NCI-H526 (cell line): Measurements from ENCODE around the gene TDP2.
"Not testable (repeated sequence)": the region's sequence is repeated elsewhere in the genome, so short reads cannot be mapped to it uniquely, and the experiment has no call there.

Experiments
- DNase-seq, 2 experiments: peaks; one replicate each; lab custom pipeline; 2025; lab: John Stamatoyannopoulos, UW

The TDP2 gene

DNA sequence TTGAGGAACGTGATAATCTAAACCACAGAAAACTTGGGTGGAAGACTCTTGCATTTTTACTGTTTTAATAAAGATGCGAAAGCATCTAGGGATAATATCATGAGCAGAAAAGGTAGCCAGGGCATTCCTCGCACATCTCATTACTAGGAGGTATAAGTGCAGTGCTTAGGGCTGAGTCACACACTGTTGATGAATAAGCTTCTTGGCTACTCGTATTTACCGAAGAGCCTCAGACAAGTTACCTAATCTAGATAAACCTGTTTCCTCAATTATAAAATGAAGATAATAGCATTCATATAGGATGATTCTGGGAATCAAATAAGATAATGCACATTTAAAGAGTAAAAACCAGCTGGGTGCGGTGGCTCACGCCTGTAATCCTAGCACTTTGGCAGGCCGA lies 19.9 kb downstream of the TDP2 start:
- DNase-seq, result no peak

DNA sequence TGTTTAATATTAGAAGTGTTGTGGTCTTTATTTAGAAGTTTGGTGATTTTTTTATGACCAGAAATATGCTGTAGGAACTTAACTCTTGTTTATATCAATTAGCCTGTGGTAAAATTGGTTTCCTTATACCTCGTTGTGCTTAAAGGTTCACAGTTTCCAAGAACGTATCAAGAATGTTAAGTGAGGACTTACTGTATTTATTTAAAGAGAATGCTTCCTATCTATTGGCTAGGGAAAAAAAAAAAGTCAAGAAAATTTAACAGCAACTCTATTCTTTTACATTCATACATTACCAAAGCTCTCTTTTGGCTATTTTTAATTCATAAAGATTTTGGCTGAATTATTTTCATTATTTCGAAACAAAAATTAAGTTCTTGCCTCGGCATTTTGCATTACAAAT lies 22.3 kb downstream of the TDP2 start:
- no peak for DNase-seq

DNA sequence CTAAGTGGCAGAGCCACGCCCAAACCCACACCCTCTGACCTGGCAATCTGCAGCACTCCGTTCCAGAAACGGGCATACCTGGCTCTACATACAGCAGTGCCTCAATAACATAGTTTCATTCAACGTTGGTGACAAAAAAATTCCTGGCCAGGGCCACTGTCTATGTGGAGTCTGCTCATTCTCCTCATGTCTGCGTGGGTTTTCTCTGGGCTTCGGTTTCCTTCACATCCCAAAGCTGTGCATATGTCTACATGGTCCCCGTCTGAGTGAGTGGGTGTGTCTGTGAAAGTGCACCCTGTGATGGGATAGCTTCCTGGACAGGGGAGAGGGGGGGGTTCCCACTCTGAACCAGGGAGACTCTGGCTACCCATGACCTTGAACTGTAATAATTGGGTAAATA lies 22.8 kb downstream of the TDP2 start:
- DNase-seq, result no peak

DNA sequence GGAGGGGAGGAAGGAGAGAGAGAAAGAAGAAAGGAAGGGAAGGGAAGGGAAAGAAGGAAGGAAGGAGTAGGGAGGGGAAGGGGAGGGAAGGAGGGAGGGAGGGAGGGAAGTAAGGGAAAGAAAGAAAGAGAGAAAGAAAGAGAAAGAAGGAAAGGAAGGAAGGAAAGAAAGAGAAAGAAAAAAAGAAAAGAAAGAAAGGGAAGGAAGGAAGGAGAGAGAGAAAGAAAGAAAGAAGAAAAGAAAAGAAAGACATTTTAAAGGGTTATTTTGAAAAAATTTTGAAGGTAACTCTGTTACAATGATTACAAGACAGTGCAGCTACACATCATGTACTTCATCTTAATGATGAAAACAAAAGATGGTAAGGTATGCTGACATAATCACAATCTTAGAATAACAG lies 24.6 kb downstream of the TDP2 start:
- DNase-seq, result no peak

DNA sequence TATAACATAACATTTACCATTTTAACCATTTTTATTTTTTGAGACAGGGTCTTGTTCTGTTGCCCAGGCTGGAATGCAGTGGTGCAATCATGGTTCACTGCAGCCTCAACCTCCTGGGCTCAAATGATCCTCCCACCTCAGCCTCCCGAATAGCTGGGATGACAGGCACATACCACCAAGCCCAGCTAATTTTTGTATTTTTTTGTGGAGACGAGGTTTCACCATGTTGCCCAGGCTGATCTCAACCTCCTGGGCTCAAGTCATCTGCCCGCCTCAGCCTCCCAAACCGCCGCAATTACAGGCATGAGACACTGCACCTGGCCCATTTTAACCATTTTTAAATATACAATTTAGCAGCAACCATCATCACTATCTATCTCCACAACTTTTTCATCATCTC lies 26.1 kb downstream of the TDP2 start:
- DNase-seq, result not testable (repeated sequence)

DNA sequence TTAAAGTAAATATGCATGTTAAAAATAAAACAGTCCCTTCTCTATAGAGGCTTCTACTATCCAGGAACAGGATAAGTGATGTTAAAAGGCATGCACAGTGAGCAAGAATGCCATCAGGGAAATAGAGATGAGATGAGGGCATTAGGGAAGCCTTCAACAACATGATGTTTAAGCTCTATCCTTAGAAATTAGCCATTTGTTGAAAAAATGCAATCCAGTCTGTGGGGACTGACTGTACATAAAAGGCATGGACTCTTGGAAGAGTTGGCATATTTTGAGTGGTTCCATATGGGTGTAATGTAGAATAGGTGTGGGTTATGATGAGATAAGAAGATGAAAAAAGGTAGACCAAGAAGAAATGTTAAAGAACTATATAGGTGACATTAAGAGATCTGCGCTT lies 26.5 kb downstream of the TDP2 start:
- no peak for DNase-seq

DNA sequence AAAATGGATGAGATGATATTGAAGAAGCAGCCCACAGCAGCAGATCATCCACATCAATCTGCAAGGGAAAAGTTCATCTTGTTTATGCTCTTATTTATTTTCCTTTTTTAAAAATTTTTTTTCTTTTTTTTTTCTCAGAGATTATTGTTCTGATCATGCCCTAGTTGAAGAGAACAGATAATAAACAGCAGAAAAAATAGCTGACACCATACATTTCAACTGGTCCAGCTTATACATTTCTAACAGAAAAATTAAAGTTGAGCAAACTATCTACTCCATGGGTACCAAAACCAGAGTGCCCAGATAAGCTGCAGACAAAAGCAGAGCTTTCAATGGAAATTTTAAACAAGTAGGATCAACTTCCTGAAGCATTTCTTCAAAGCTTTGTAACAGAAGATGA lies 30.0 kb downstream of the TDP2 start:
- no peak for DNase-seq

DNA sequence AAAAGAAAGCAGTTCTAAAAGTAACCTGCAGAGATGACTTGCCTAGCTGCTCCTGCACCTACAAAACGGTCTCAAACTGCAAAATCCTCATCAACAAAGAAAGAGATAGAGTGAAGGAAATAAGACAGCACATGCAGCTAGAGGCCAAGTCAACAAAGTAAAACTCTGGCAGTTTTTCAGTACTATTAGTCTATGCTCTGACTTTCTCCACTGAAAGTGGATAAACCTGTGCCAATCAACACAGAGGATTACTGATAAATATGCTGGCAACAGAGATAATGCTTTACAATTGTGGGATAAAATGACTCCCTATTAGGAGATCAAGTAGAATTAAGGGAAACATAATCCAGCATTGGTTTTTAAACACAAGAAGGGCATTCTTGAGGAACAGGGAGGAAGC lies 34.1 kb downstream of the TDP2 start:
- no peak for DNase-seq

DNA sequence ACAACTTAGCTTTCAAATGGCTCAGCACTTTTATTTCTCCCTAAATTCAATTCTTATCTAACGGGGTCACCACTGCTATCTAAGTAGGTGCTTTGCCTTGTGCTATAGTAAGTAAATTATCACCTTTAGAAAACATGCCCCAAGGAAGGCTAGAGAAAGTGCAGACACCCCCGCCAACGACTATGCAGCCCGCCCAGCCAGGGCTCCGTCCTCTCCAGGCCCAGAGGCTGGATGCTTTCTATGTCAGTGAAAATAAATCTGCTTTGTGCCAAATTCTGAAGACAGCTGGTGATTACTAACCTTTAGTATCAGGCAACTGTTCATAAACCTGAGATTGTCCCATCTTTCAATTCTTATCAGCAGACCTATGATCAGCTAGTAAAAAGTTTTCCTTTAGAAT lies 35.0 kb downstream of the TDP2 start:
- DNase-seq, result no peak

DNA sequence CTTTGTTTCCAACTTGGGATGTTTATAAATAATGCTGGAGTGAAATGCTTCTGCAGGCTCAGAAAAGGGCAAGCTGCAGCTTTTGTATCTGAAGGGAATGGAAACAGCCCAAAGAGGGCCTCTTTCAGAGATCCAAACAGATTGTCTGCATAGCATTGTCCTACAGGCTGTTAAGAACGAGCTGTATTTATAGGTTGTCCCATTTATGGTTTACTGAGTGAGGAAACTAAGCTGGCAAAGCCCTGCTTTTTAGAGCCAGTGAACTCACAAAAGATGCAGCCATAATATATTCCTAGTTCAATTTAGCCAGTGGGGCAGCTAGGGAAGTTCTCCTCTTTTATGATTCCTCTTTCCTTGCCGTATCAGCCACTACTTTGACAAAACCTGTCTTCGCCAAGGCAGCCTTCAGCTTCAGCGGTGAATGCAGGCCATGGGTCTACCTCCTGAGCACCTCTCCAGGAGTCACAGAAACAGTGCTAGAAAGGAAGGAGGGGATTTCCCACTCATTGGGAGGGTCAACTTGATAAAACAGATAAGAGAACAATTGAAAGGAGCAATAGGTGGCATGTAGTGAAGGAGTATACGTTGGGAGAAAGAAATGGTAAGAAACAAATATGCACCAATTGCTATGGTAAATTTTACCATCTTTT lies 35.7 kb downstream of the TDP2 start:
- DNase-seq, result no peak

DNA sequence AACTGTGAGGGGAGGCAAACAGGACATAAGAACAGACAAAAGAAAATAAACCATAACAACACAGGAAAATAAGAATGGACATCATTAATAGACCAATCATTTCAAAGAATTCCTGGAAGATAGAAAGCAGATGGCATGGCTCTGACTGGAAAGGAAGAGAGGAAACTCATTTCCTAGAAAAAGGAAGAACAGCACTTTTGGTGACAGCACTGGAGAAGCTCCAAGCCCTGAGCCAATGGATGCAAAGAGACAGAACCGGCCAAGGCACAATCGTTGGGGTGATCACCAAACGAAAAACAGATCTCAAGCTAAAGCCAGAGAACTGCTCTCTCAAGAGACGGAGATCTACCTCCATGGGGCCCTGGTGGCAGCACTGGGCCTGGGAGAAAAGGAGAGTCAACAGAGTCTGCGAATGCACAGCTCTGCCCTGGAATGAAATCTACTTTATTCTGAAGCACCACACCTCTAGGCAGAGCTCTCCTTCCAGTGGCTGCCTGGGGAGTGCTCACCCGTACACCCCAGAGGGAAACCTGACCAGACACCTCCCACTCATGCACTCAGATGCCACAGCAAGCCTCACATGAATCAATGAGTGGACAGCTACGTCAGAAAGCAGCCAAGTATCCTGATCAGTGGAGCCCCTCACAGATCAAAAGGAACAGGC lies 44.9 kb downstream of the TDP2 start:
- no peak for DNase-seq

DNA sequence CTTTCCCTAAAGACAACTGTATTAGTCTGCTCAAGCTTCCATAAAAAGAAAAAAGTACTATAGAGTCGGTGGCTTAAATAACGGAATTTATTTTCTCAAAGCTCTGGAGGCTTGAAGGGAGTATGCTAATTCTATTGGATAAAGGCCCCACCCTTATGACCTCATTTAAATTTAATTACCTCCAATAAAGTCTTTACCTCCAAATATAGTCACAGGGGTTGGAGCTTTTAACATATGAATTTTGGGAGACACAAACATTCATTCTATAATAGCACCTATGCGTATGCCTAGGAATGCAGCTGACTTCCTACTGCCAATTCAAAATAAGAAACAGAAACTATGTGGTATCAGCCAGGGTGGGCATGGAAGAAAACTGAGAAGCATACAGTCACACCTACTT lies 46.1 kb downstream of the TDP2 start:
- no peak for DNase-seq

DNA sequence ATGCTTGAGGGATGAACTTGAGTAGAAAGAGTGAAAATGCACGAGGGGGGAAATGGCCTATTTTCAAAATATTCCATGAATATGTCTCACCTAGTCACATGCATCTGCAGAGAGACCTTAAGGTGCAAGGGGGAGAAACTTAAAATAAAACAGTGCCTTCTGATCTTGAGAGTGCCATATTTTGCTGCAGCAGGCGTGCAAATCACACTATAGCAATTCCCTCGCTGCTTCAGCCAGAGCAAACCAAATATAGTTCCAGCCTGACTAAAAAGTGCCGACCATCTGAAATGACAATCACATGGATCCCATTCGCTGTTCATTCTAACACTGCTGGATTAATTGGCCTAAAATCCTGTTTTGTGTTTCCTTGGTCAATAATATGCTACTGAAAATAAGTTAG lies 47.0 kb downstream of the TDP2 start:
- DNase-seq, result no peak

DNA sequence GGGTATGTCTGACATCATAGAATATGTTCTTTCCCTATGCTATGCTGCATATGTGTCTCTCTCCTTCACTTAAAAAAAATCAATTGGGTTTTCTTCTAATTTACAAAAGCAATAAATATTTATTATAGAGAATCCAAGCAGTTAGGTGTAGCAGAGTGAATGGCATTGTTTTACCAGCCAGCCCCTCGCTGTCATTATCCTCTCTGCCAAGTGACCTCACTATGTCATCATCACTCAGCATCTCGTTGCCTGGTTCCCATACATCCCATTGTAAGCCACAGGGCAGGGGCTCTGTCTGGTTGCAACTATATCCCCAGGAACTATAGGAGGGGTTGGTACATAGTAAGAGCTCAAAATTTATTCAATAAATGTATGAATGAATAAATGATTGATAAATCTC lies 52.1 kb downstream of the TDP2 start:
- DNase-seq, result no peak

DNA sequence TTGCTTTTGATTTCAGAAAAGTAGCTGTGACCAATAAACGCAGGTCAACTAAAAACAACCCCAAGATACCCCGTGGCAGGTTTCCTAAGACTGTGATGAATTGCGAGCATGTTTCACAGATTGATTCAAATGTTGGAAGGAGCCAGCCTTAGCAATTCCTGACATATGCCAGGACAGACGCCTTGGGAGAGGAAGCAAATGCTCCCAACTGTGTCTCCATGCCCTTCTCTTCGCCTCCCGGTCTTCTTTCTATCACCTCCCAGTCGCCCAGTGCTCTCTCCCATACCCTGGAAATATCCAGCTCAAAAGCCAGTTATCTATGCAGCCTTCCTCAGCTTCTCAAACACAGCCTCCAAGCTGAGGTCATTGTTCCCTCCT lies 52.7 kb downstream of the TDP2 start:
- no peak for DNase-seq

DNA sequence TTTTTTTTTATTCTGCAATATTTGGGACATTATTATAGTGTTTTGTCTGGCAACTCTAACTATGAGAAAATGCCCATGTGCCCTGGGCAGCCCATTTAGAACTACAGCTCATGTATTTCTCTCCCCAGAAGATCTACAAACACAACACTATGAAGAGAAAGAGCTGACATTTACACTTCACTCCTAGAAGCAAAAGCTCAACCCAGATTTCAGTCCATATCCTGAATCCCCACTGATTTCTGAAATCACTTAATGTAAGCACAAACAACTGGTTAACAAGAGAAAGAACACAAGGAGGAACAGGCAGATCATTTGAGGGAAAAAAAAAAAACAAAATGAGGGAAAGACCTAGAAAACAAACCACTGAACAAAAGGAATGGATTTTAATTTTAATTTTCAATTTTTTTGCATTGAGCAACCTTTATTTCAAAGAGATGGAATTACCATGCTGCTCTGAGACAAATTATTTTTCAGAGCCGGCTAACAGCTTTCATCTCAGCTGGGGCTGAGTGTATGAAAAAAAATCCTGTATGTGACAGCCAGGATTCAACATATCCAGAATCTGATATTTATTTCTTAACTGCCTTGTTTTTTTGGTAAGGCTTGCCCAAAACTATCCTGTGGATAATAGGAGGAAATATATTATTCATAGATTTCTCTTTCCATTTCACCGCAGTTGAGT lies 53.2 kb downstream of the TDP2 start:
- no peak for DNase-seq

DNA sequence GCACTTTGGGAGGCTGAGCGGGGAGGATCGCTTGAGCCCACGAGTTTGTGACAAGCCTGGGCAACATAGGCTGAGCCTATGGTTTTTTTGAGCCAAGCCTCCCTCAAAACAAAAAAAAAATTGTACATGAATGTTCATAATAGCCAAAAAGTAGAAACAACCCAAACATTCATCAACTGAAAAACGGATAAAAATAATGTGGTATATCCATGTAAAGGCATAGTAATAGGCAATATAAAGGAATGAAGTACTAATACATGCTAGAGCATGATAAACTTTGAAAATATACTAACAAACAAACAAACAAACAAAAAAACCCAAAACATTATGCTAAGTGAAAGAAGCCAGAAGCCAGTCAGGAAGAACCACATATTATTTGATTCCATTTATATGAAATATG lies 56.0 kb downstream of the TDP2 start:
- DNase-seq, result no peak

DNA sequence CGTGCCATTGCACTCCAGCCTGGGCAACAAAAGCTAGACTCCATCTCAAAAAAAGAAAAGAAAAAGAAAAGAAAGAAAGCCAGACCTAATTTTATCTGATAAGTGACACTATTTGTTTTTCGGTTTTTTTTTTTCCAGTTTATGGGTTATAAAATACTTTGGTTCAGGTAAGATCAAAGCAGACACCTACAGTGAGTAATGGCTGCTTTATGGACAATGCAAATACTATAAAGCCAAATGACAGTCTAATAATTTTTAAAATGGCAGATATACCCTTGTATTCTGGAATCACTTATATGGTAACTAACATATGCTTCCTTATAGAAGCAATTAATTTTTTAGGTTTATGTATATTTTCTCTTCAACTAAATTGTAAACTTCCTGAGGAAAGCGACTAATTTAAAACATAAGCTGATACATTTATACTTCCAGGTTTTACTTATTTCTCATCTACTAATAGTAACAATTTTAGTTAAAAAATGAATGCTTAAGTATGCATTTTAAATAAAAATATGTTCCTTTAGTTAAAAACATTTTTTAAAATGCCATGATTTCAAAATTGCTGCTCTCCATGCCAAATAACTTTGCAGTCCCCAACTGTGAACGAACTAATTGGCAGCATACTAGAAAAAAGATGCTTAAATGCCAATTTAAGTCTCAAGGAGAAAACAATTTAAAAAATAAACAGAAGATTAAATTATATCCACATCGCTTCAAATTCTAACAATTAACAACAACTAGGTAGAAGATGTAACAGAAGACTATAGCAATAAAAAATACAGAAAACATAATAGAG lies 59.2 kb downstream of the TDP2 start:
- no peak for DNase-seq

DNA sequence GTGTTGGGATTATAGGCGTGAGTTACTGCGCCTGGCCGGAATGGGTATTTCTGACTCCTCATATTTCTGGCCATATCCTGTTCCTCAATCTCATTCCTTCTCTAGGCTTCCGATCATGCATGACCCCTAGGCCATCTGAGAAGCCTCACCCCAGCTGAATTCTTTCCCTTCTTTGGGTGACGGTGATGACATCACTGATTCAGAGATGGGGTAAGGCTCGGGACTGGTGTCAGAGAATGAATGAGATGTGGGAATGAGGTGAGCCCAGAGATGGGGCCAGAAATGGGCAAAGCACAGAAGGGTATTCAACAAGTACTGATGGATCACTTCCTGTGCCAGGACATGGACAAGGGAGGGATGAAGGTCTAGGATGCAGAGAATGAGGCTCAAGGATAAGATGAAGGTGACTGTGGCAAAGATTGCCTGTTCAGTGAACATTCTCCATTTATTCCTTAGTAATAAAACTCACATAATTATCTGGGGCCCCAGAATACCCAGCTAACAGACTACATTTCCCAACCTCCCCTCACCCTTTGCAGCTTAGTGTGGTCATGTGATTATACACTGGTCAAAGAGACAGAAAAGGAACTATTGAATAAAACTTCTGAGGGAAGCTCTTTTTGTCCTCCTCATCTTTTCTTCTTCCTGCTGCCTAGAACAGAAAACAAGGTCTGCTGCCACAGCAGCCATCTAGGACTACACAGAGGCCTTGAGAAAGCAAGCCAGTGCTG lies 60.3 kb downstream of the TDP2 start:
- no peak for DNase-seq

DNA sequence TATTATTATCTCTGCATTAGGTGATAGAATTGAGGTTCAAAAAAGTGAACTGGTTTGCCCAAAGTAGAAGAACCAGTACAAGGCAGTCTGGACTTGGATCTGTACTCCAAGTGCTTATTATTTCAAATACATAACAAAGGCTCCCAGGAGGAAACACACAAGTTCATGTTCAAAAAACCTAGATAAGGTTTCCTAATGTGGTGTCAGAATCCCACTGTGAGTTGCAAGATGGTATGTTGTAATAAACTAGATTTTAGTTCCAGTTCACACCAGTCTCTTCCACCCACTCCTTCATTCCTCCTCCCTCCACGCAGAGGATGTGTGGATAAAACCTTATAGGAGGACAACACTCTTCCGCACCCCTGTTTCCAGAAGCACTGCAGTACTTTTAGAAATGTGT lies 63.5 kb downstream of the TDP2 start:
- no peak for DNase-seq

DNA sequence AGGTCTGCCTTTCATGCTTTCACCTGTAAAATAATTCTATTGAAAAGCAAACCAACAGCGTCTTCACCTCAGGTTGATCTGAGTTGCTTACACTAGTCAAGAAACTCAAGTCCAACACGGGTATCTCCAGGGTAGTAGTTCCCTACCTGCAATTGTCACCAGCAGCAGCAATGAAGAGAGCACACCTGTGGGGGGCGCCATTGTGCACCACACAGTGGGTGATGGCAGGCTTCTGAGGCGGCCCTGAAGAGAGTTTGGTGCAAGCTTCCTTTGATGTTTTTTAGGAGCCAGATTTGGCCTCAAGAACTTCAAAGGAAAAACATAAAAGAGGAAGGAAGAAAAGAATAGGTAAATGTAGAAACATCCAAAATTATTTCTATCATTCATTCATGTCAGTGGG lies 65.8 kb downstream of the TDP2 start:
- no peak for DNase-seq
